ENCODE measurements around the gene TIMM10.

TIMM10 gene

GRCh38 chr11:57530596-57531507 is at the start of gene TIMM10:
Gene TIMM10 (minus strand): TSS chr11:57530754. CDS start chr11:57530189, 565 bp downstream.
- peak; percentile 95 for DNase-seq (ENCODE audit: low read depth, low spot score)
- H3K27ac ChIP-seq: peak within 1 kb of the TSS; percentile 41

GRCh38 chr11:57574061-57574460 is 43.5 kb upstream of the TIMM10 start:
- no peak overlapping the region for H3K27ac ChIP-seq
- DNase-seq (ENCODE audit: low read depth, low spot score): no peak

- DNase-seq (ENCODE audit: low read depth, low spot score): no peak
- H3K27ac ChIP-seq: no peak overlapping the region
These were observed 41.1 kb upstream of the TIMM10 start for GRCh38 chr11:57571606-57572005.

- no peak overlapping the region for H3K27ac ChIP-seq
- DNase-seq (ENCODE audit: low read depth, low spot score): no peak
These were observed 37.8 kb upstream of the TIMM10 start for GRCh38 chr11:57568330-57568766.

GRCh38 chr11:57567515-57568329 is 37.2 kb upstream of the TIMM10 start, which contains the start of gene UBE2L6:
Gene UBE2L6 (minus strand): TSS chr11:57567672. CDS start chr11:57567611, 61 bp downstream.
- DNase-seq (ENCODE audit: low read depth, low spot score): no peak
- H3K27ac ChIP-seq: peak within 1 kb of the TSS; percentile 24

- DNase-seq (ENCODE audit: low read depth, low spot score): no peak
- H3K27ac ChIP-seq: no peak overlapping the region
These were observed 36.5 kb upstream of the TIMM10 start for GRCh38 chr11:57566905-57567514.

- peak overlapping the region; percentile 24 for H3K27ac ChIP-seq
- DNase-seq (ENCODE audit: low read depth, low spot score): no peak
These were observed 35.7 kb upstream of the TIMM10 start for GRCh38 chr11:57566005-57566904.

- no peak for DNase-seq (ENCODE audit: low read depth, low spot score)
- no peak overlapping the region for H3K27ac ChIP-seq
These were observed 32.0 kb upstream of the TIMM10 start for GRCh38 chr11:57562596-57562995.

- no peak for DNase-seq (ENCODE audit: low read depth, low spot score)
- no peak overlapping the region for H3K27ac ChIP-seq
These were observed 29.6 kb upstream of the TIMM10 start for GRCh38 chr11:57560146-57560545.

GRCh38 chr11:57556041-57556440 is 25.5 kb upstream of the TIMM10 start:
- H3K27ac ChIP-seq: no peak overlapping the region
- no peak for DNase-seq (ENCODE audit: low read depth, low spot score)

- no peak for DNase-seq (ENCODE audit: low read depth, low spot score)
- H3K27ac ChIP-seq: no peak overlapping the region
These were observed 24.8 kb upstream of the TIMM10 start for GRCh38 chr11:57555393-57555792.

GRCh38 chr11:57552479-57552878 is 21.9 kb upstream of the TIMM10 start:
- H3K27ac ChIP-seq: no peak overlapping the region
- no peak for DNase-seq (ENCODE audit: low read depth, low spot score)

- no peak overlapping the region for H3K27ac ChIP-seq
- no peak for DNase-seq (ENCODE audit: low read depth, low spot score)
These were observed 21.4 kb upstream of the TIMM10 start for GRCh38 chr11:57551941-57552340.

- no peak for DNase-seq (ENCODE audit: low read depth, low spot score)
- no peak overlapping the region for H3K27ac ChIP-seq
These were observed 19.4 kb upstream of the TIMM10 start for GRCh38 chr11:57549983-57550382.

- H3K27ac ChIP-seq: no peak overlapping the region
- no peak for DNase-seq (ENCODE audit: low read depth, low spot score)
These were observed 17.4 kb upstream of the TIMM10 start for GRCh38 chr11:57547854-57548377.

- DNase-seq (ENCODE audit: low read depth, low spot score): no peak
- H3K27ac ChIP-seq: no peak overlapping the region
These were observed 16.4 kb upstream of the TIMM10 start for GRCh38 chr11:57546869-57547475.

- DNase-seq (ENCODE audit: low read depth, low spot score): no peak
- H3K27ac ChIP-seq: no peak overlapping the region
These were observed 15.9 kb upstream of the TIMM10 start for GRCh38 chr11:57546451-57546850.

GRCh38 chr11:57545883-57546282 is 15.3 kb upstream of the TIMM10 start:
- no peak overlapping the region for H3K27ac ChIP-seq
- no peak for DNase-seq (ENCODE audit: low read depth, low spot score)

- no peak overlapping the region for H3K27ac ChIP-seq
- no peak for DNase-seq (ENCODE audit: low read depth, low spot score)
These were observed 14.0 kb upstream of the TIMM10 start for GRCh38 chr11:57544566-57544965.
